C4-2B (cell line): ENCODE results near the gene CLDN3.
"Not testable (repeated sequence)": the region's sequence is repeated elsewhere in the genome, so short reads cannot be mapped to it uniquely, and the experiment has no call there.

ENCODE experiments used
- CTCF ChIP-seq: fragments of 450-650 bp; conservative IDR thresholded peaks from 2 replicates; pipeline ENCODE4 v1.5.1; 2017; ENCODE audit warnings: mild to moderate bottlenecking
- ZFX ChIP-seq: fragments of 450-650 bp; IDR thresholded peaks from 2 replicates; pipeline ENCODE4 v1.6.1; 2017

- not testable (repeated sequence) for TF ChIP-seq CTCF, ZFX
Measured at GRCh38 chr7:73722182-73722581, 47.9 kb downstream of the CLDN3 start.
